Activated T-helper 17 cell treated with anti-CD3 and anti-CD28 coated beads, Interleukin-2, amount 50 U/mL, for 72 hours (primary cell): ENCODE data around the gene MLYCD. TPM values are rescaled to one million over a fixed set of nuclear protein-coding genes. Genes with fewer than 3 reads are reported as not detected.
A peak's percentile ranks its signal among the peaks of the same experiment; 100 is the strongest.

Experiments used
- ATAC-seq: fragments of 150-1000 bp; cut with Tn5 transposase; replicated peaks from 2 replicates; pipeline ENCODE4 v1.10.0; 2021; ENCODE audit warnings: mild to moderate bottlenecking, moderate library complexity
- H3K27ac Mint-ChIP-seq: one replicate; pipeline ENCODE4 v1.8.0; 2022; ENCODE audit warnings: mixed read lengths
- H3K27me3 Mint-ChIP-seq: one replicate; pipeline ENCODE4 v1.8.0; 2022; ENCODE audit warnings: mixed read lengths
- H3K36me3 Mint-ChIP-seq: one replicate; pipeline ENCODE4 v1.8.0; 2022; ENCODE audit warnings: low read depth, mild to moderate bottlenecking, mixed read lengths
- H3K4me1 Mint-ChIP-seq: one replicate; pipeline ENCODE4 v1.8.0; 2022; ENCODE audit warnings: mixed read lengths
- H3K4me3 Mint-ChIP-seq: one replicate; pipeline ENCODE4 v1.8.0; 2022; ENCODE audit warnings: mild to moderate bottlenecking, mixed read lengths
- H3K9me3 Mint-ChIP-seq: one replicate; pipeline ENCODE4 v1.8.0; 2022; ENCODE audit warnings: mixed read lengths
- total RNA-seq, 2 donors: library from RNA; stranded (reverse); gene quantifications; one replicate each; pipeline ENCODE4 v1.2.3, GENCODE V29; 2022

The MLYCD gene
- total RNA-seq, 2 donors from 2014 or later: 2.7 to 4.3 TPM

GRCh38 chr16:83925957-83926725 lies 27.2 kb downstream of the MLYCD start:
- H3K27me3 Mint-ChIP-seq: no peaks in the 10 kb centered on the region
- H3K36me3 Mint-ChIP-seq: no peaks in the 10 kb centered on the region
- H3K27ac Mint-ChIP-seq: no peak overlapping the region
- no peaks in the 10 kb centered on the region for H3K9me3 Mint-ChIP-seq
- H3K4me1 Mint-ChIP-seq: no peaks in the 10 kb centered on the region
- no peak for ATAC-seq
- H3K4me3 Mint-ChIP-seq: no peak overlapping the region

- H3K27me3 Mint-ChIP-seq: no peaks in the 10 kb centered on the region
- H3K4me1 Mint-ChIP-seq: no peaks in the 10 kb centered on the region
- H3K9me3 Mint-ChIP-seq: no peaks in the 10 kb centered on the region
- H3K27ac Mint-ChIP-seq: no peak overlapping the region
- no peak overlapping the region for H3K4me3 Mint-ChIP-seq
- no peaks in the 10 kb centered on the region for H3K36me3 Mint-ChIP-seq
- peak; percentile 74 for ATAC-seq
Observed at GRCh38 chr16:83926726-83927397, 27.9 kb downstream of the MLYCD start.

GRCh38 chr16:83928341-83929055 lies 29.6 kb downstream of the MLYCD start:
- Mint-ChIP-seq H3K27me3 (no peaks in the 10 kb centered on the region), H3K36me3 (no peaks in the 10 kb centered on the region), H3K4me1 (no peaks in the 10 kb centered on the region), H3K9me3 (no peaks in the 10 kb centered on the region), H3K4me3 (no peak overlapping the region), H3K27ac (no peak overlapping the region)
- no peak for ATAC-seq

GRCh38 chr16:83929811-83930555 lies 31.1 kb downstream of the MLYCD start:
- no peaks in the 10 kb centered on the region for H3K9me3 Mint-ChIP-seq
- H3K4me1 Mint-ChIP-seq: no peaks in the 10 kb centered on the region
- no peak for ATAC-seq
- H3K4me3 Mint-ChIP-seq: no peak overlapping the region
- no peaks in the 10 kb centered on the region for H3K27me3 Mint-ChIP-seq
- no peaks in the 10 kb centered on the region for H3K36me3 Mint-ChIP-seq
- no peak overlapping the region for H3K27ac Mint-ChIP-seq

- Mint-ChIP-seq H3K36me3 (no peaks in the 10 kb centered on the region), H3K4me1 (no peaks in the 10 kb centered on the region), H3K4me3 (no peak overlapping the region), H3K27me3 (no peaks in the 10 kb centered on the region), H3K9me3 (no peaks in the 10 kb centered on the region), H3K27ac (no peak overlapping the region)
- ATAC-seq: no peak
Observed at GRCh38 chr16:83930730-83931500, 32.0 kb downstream of the MLYCD start.

- ATAC-seq: no peak
- Mint-ChIP-seq H3K36me3 (no peaks in the 10 kb centered on the region), H3K4me1 (no peaks in the 10 kb centered on the region), H3K27ac (no peak overlapping the region), H3K9me3 (no peaks in the 10 kb centered on the region), H3K4me3 (no peak overlapping the region), H3K27me3 (no peaks in the 10 kb centered on the region)
Observed at GRCh38 chr16:83931556-83931955, 32.6 kb downstream of the MLYCD start.

GRCh38 chr16:83932304-83932703 lies 33.4 kb downstream of the MLYCD start:
- no peaks in the 10 kb centered on the region for H3K9me3 Mint-ChIP-seq
- H3K4me1 Mint-ChIP-seq: no peaks in the 10 kb centered on the region
- no peak overlapping the region for H3K4me3 Mint-ChIP-seq
- H3K27ac Mint-ChIP-seq: no peak overlapping the region
- no peaks in the 10 kb centered on the region for H3K27me3 Mint-ChIP-seq
- H3K36me3 Mint-ChIP-seq: no peaks in the 10 kb centered on the region
- ATAC-seq: no peak

- Mint-ChIP-seq H3K27ac (no peak overlapping the region), H3K27me3 (no peaks in the 10 kb centered on the region), H3K36me3 (no peaks in the 10 kb centered on the region), H3K9me3 (no peaks in the 10 kb centered on the region), H3K4me1 (no peaks in the 10 kb centered on the region), H3K4me3 (no peak overlapping the region)
- no peak for ATAC-seq
Observed at GRCh38 chr16:83932955-83933673, 34.2 kb downstream of the MLYCD start.

- ATAC-seq: no peak
- Mint-ChIP-seq H3K9me3 (no peaks in the 10 kb centered on the region), H3K4me3 (no peak overlapping the region), H3K27ac (no peak overlapping the region), H3K27me3 (no peaks in the 10 kb centered on the region), H3K36me3 (no peaks in the 10 kb centered on the region), H3K4me1 (no peaks in the 10 kb centered on the region)
Observed at GRCh38 chr16:83933885-83934683, 35.2 kb downstream of the MLYCD start.

- no peaks in the 10 kb centered on the region for H3K9me3 Mint-ChIP-seq
Observed at GRCh38 chr16:83934684-83934977, 35.7 kb downstream of the MLYCD start.

GRCh38 chr16:83935005-83935857 lies 36.3 kb downstream of the MLYCD start:
- no peak for ATAC-seq
- peaks cover 5% of the 10 kb centered on the region for H3K4me1 Mint-ChIP-seq
- no peaks in the 10 kb centered on the region for H3K36me3 Mint-ChIP-seq
- H3K27me3 Mint-ChIP-seq: no peaks in the 10 kb centered on the region
- H3K9me3 Mint-ChIP-seq: no peaks in the 10 kb centered on the region
- H3K27ac Mint-ChIP-seq: no peak overlapping the region
- no peak overlapping the region for H3K4me3 Mint-ChIP-seq

More at GRCh38 chr16:83934684-83934977, 35.7 kb downstream of the MLYCD start:
- no peak overlapping the region for H3K4me3 Mint-ChIP-seq
- no peaks in the 10 kb centered on the region for H3K36me3 Mint-ChIP-seq
- H3K27ac Mint-ChIP-seq: no peak overlapping the region
- ATAC-seq: no peak
- no peaks in the 10 kb centered on the region for H3K27me3 Mint-ChIP-seq
- H3K4me1 Mint-ChIP-seq: peaks cover 5% of the 10 kb centered on the region

GRCh38 chr16:83935858-83936255 lies 36.9 kb downstream of the MLYCD start:
- Mint-ChIP-seq H3K27ac (no peak overlapping the region), H3K4me1 (peaks cover 5% of the 10 kb centered on the region), H3K27me3 (no peaks in the 10 kb centered on the region), H3K36me3 (no peaks in the 10 kb centered on the region), H3K4me3 (no peak overlapping the region), H3K9me3 (no peaks in the 10 kb centered on the region)
- ATAC-seq: no peak
